DMS153 (cell line): ENCODE measurements around the gene ZMYM2.

ENCODE experiments used
- DNase-seq: peaks from one replicate; lab custom pipeline; 2025; lab: John Stamatoyannopoulos, UW

The ZMYM2 gene

DNA sequence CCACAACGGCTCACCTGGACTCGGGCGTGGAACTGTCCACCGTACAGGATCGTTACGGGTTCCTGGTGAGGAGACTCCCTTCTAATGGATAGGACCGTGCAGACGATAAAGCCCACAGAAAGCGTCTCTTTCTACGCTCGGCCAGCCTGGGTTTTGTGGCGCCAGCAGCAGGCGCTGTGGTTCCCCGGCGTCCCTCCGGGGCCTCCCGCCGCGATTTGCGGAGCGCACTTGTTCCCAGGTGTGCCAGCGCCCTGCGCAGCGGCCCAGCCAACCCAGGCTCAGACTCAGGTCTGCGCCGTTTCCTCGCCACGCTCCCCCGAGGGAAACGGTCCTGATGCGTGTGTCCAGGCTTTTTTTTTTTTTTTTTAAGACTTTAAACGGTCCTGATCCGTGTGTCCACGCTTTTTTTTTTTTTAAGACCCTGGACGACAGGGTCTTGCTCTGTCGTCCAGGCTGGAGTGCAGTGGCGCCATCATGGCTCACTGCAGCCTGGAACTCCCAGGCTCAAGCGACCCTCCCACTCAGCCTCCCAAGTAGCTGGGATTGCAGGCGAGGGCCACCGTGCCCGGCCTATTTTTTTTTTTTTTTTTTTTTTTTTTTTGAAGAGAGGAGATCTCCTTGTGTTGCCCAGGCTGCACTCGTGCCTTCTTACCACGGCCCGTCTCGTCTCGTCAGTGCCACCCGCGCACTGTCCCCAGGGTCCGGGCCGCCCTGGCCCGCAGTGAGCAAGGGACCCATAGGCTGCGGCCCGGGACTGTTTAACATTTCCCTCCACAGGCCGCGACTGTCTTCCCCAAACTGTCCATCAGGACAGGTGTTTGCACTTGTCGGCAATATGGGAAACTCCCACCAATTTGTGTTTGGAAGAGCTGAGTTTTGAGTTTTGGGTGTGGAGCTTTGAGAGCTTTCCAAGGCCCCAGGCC, 178.5 kb downstream of the ZMYM2 start:
- DNase-seq: no peak

- no peak for DNase-seq
Measured at GRCh38 chr13:20137875-20138274, 179.3 kb downstream of the ZMYM2 start.

DNA sequence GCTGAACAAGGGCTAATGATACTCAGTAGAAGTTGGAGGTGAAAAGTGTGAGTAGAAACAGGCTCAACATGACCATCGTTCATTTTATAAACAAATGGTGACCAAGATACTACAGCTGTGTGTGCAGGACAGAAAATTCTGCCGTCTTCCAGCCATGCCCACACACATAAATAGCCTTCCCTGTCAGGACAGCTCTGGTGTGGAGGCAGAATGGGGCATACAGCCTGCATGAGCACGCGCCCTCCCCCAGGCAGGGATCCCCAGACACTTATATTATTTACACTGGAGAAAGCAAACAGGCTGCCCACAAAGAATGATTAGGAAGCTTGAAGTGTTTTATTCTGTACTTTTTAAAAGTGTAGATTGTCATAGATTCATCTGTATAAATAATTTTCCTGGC, 182.0 kb downstream of the ZMYM2 start:
- DNase-seq: no peak
